ENCODE results near the gene KRT13. TPM values are rescaled to one million over a fixed set of nuclear protein-coding genes. Genes with fewer than 3 reads are reported as not detected.
A peak's percentile ranks its signal among the peaks of the same experiment; 100 is the strongest.

Gene KRT13
- total and polyA plus RNA-seq, 9 of the 15 experiments (the other 6 are each of a cell fraction or from before 2014, with no cell fraction given) = 0.11 to 1.1 (median 0.24) TPM; not detected in 3

- TF ChIP-seq SMAD1 (IDR thresholded peaks at IDR 0.05; ENCODE audit: low read depth, low read length, partially characterized antibody) = no peak
- no peak for TF ChIP-seq MAFK (IDR thresholded peaks at IDR 0.05; ENCODE audit: low read length)
- peak; percentile 81 to 91 for TF ChIP-seq KDM1A (IDR thresholded peaks at IDR 0.05)
- TF ChIP-seq POLR2B (IDR thresholded peaks at IDR 0.05; ENCODE audit: low read depth, partially characterized antibody) = no peak
- TF ChIP-seq IRF1 (CRISPR knock-in tag; IDR thresholded peaks at IDR 0.05; ENCODE audit: borderline replicate concordance) = no peak
- TF ChIP-seq CLOCK (CRISPR knock-in tag; IDR thresholded peaks at IDR 0.05; ENCODE audit: borderline replicate concordance) = no peak
- peak; percentile 83 for TF ChIP-seq RBM25 (IDR thresholded peaks at IDR 0.05; ENCODE audit: low read depth, low read length, severe bottlenecking)
- TF ChIP-seq U2AF1 (optimal IDR thresholded peaks at IDR 0.05; ENCODE audit: low read depth, low read length) = no peak
- TF ChIP-seq NEUROD1 (IDR thresholded peaks at IDR 0.05; ENCODE audit: borderline replicate concordance, low read depth, low read length, partially characterized antibody) = no peak
- no peak for TF ChIP-seq ZNF764 (CRISPR knock-in tag; IDR thresholded peaks at IDR 0.05; ENCODE audit: low read depth)
- TF ChIP-seq SMARCC2 (IDR thresholded peaks at IDR 0.05; ENCODE audit: low read depth) = no peak
- no peak for TF ChIP-seq PCBP1 (IDR thresholded peaks at IDR 0.05; ENCODE audit: low read depth, low read length, poor library complexity, severe bottlenecking)
- no peak for TF ChIP-seq ZC3H11A (IDR thresholded peaks at IDR 0.05; ENCODE audit: low read depth, low read length)
- TF ChIP-seq ZNF436 (CRISPR knock-in tag; IDR thresholded peaks at IDR 0.05) = no peak
- peak; percentile 13 for TF ChIP-seq PHF20 (IDR thresholded peaks at IDR 0.05; ENCODE audit: partially characterized antibody)
- TF ChIP-seq MED1 (CRISPR knock-in tag; IDR thresholded peaks at IDR 0.05; ENCODE audit: borderline replicate concordance) = no peak
- no peak for TF ChIP-seq CGGBP1 (CRISPR knock-in tag; IDR thresholded peaks at IDR 0.05)
- 0 out of 2 replicates have a peak, but pooled peaks have one; percentile 16 for TF ChIP-seq KLF1 (tag; IDR thresholded peaks at IDR 0.05)
- peak; percentile 17; the same call in 1 of the 2 replicates for TF ChIP-seq ZNF592 (IDR thresholded peaks at IDR 0.05)
Observed at GRCh38 chr17:41496803-41497484, 8.5 kb downstream of the KRT13 start (continued).
